ENCODE data around the gene SORL1-AS1.

SORL1-AS1 gene

DNA sequence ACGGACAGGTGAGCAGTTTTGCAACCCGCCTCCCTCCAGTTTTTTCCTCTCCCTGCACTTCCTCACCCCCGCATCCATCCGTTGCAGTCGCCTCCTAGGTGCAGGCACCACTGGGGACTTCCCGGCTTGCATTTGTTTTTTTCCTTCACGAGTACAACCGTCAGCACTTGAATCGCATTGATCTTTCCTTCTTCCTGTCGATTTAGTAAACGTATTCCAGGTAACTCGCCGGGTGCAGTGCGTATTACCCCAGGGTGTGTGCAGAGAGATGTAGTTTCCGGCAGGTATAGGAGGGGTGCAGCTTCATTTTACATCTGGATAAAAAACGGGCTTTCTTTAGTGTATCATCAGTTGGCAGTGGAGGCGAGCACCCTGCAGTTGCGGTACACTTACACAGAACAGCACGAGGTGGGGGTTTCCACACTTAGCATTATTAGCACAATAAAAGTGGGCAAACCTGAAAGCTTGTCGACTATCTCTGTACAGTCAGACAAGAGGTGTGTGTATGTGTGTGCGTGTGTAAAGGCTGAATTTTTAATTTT, at the start of gene SORL1-AS1:
Gene SORL1-AS1 (minus strand): TSS at position 359 of the 542 bp plus-strand sequence.
- no peaks in the 10 kb centered on the region for H3K79me2 ChIP-seq (ENCODE audit: control insufficient read depth, insufficient read depth, low read length, unreplicated experiment)
- no peak within 1 kb of the TSS for H3K27ac ChIP-seq (ENCODE audit: low read depth, low read length)
- H3K36me3 ChIP-seq (ENCODE audit: insufficient read depth, low read length): no peaks in the 10 kb centered on the region
- peak within 1 kb of the TSS; percentile 77 for H3K4me3 ChIP-seq (ENCODE audit: low read depth, low read length)
- H3K4me1 ChIP-seq (ENCODE audit: control insufficient read depth, insufficient read depth, low read length, unreplicated experiment): no peaks in the 10 kb centered on the region
- H2AFZ ChIP-seq (ENCODE audit: low read length, unreplicated experiment): peak within 1 kb of the TSS; percentile 67
- peaks cover 83% of the 10 kb centered on the region for H3K27me3 ChIP-seq (ENCODE audit: insufficient read depth, low read length)

DNA sequence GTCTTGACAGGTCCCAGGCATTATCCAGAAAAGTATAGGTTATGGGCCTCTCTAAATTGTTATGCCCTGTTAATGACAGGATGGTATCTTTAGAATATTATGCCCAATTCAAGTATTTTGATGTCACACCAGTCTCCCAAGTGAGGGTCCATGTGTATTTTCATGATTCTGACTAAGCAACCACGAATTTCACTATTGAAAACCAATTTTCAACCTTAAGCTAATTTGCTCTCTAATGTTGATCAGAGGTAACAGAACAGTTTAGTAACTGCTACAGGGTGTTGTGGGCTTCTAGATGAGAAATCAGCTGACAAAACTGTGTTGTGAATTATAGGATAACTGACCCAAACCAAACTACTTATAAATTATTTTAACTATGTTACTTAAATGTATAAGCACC, 48.0 kb upstream of the SORL1-AS1 start:
- H3K27ac ChIP-seq (ENCODE audit: low read depth, low read length): no peak overlapping the region
- no peaks in the 10 kb centered on the region for H3K79me2 ChIP-seq (ENCODE audit: control insufficient read depth, insufficient read depth, low read length, unreplicated experiment)
- H3K36me3 ChIP-seq (ENCODE audit: insufficient read depth, low read length): no peaks in the 10 kb centered on the region
- H3K4me3 ChIP-seq (ENCODE audit: low read depth, low read length): no peak overlapping the region
- H3K4me1 ChIP-seq (ENCODE audit: control insufficient read depth, insufficient read depth, low read length, unreplicated experiment): no peaks in the 10 kb centered on the region
- no peak overlapping the region for H2AFZ ChIP-seq (ENCODE audit: low read length, unreplicated experiment)
- peaks cover 13% of the 10 kb centered on the region; the same call in 1 of the 2 replicates for H3K27me3 ChIP-seq (ENCODE audit: insufficient read depth, low read length)

DNA sequence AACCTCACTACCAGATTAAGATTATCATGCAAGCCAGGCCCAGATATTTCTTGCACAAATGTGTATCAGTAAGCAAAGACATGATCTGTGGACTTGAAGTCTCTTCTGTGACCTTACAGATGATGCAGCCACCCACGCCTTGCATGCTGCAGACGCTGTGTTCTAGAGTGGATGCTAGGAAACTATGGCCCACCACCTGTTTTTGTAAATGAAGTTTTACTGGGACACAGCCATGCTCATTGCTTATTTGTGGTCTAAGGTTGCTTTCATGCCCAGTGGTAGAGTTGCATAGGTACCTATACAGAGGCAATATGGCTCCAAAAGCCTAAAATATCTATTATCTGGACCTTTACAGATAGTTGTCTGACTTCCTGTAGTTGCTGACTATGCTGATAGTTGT, 47.5 kb upstream of the SORL1-AS1 start:
- Histone ChIP-seq H2AFZ (ENCODE audit: low read length, unreplicated experiment) (no peak overlapping the region), H3K4me1 (ENCODE audit: control insufficient read depth, insufficient read depth, low read length, unreplicated experiment) (no peaks in the 10 kb centered on the region), H3K27me3 (ENCODE audit: insufficient read depth, low read length) (peaks cover 10% of the 10 kb centered on the region; the same call in 1 of the 2 replicates), H3K4me3 (ENCODE audit: low read depth, low read length) (no peak overlapping the region), H3K79me2 (ENCODE audit: control insufficient read depth, insufficient read depth, low read length, unreplicated experiment) (no peaks in the 10 kb centered on the region), H3K36me3 (ENCODE audit: insufficient read depth, low read length) (no peaks in the 10 kb centered on the region), H3K27ac (ENCODE audit: low read depth, low read length) (no peak overlapping the region)

DNA sequence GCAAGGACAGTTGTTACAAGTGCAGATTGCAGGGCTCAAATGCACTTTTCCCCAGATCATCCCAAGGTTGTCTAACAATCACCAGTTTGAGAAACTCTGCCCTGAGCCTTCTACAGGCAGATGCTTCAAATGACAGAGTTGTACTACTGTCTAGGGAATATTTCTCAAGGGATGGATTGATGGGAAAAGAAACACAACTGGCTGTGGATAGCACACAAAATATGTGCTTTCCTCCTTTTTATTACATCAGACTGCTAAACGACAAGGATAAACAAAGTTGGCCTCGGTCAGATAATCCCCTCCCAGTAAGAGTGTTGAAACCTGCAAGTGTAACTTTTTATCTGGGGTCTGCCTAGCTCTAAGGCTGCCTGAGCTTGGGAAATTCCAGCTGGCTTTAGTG, 46.6 kb upstream of the SORL1-AS1 start:
- H3K27me3 ChIP-seq (ENCODE audit: insufficient read depth, low read length): peaks cover 14% of the 10 kb centered on the region; the same call in 1 of the 2 replicates
- no peak overlapping the region for H2AFZ ChIP-seq (ENCODE audit: low read length, unreplicated experiment)
- no peak overlapping the region for H3K27ac ChIP-seq (ENCODE audit: low read depth, low read length)
- H3K4me3 ChIP-seq (ENCODE audit: low read depth, low read length): no peak overlapping the region
- no peaks in the 10 kb centered on the region for H3K4me1 ChIP-seq (ENCODE audit: control insufficient read depth, insufficient read depth, low read length, unreplicated experiment)
- H3K36me3 ChIP-seq (ENCODE audit: insufficient read depth, low read length): no peaks in the 10 kb centered on the region
- no peaks in the 10 kb centered on the region for H3K79me2 ChIP-seq (ENCODE audit: control insufficient read depth, insufficient read depth, low read length, unreplicated experiment)

- Histone ChIP-seq H2AFZ (ENCODE audit: low read length, unreplicated experiment) (no peak overlapping the region), H3K36me3 (ENCODE audit: insufficient read depth, low read length) (no peaks in the 10 kb centered on the region), H3K79me2 (ENCODE audit: control insufficient read depth, insufficient read depth, low read length, unreplicated experiment) (no peaks in the 10 kb centered on the region), H3K4me1 (ENCODE audit: control insufficient read depth, insufficient read depth, low read length, unreplicated experiment) (no peaks in the 10 kb centered on the region), H3K27ac (ENCODE audit: low read depth, low read length) (no peak overlapping the region), H3K4me3 (ENCODE audit: low read depth, low read length) (no peak overlapping the region), H3K27me3 (ENCODE audit: insufficient read depth, low read length) (peaks cover 24% of the 10 kb centered on the region; the same call in 1 of the 2 replicates)
Measured at GRCh38 chr11:121497176-121497998, 44.6 kb upstream of the SORL1-AS1 start.

GRCh38 chr11:121494355-121495099, 41.8 kb upstream of the SORL1-AS1 start:
- Histone ChIP-seq H3K36me3 (ENCODE audit: insufficient read depth, low read length) (no peaks in the 10 kb centered on the region), H3K27ac (ENCODE audit: low read depth, low read length) (no peak overlapping the region), H2AFZ (ENCODE audit: low read length, unreplicated experiment) (no peak overlapping the region), H3K4me3 (ENCODE audit: low read depth, low read length) (no peak overlapping the region), H3K4me1 (ENCODE audit: control insufficient read depth, insufficient read depth, low read length, unreplicated experiment) (no peaks in the 10 kb centered on the region), H3K79me2 (ENCODE audit: control insufficient read depth, insufficient read depth, low read length, unreplicated experiment) (no peaks in the 10 kb centered on the region), H3K27me3 (ENCODE audit: insufficient read depth, low read length) (peaks cover 29% of the 10 kb centered on the region; the same call in 1 of the 2 replicates)

DNA sequence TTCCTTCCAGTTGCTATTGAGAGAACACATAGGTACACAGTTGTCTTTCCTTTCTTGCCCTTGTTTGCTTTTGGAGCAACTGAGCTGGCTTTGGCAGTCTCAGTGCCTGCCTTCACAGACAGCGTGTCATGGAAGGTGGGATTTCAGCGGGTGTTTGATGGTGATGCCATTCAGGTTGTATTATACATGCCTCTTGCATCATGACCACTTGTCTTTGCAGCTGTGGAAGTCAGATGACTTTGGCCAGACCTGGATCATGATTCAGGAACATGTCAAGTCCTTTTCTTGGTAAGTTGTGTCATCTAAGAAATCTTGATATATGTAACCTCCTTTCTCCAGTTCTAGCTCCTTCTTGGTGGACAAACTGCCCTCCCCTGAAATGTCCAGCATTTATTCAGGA, 37.1 kb upstream of the SORL1-AS1 start:
- Histone ChIP-seq H2AFZ (ENCODE audit: low read length, unreplicated experiment) (no peak overlapping the region), H3K79me2 (ENCODE audit: control insufficient read depth, insufficient read depth, low read length, unreplicated experiment) (no peaks in the 10 kb centered on the region), H3K27ac (ENCODE audit: low read depth, low read length) (no peak overlapping the region), H3K36me3 (ENCODE audit: insufficient read depth, low read length) (no peaks in the 10 kb centered on the region), H3K4me3 (ENCODE audit: low read depth, low read length) (no peak overlapping the region), H3K27me3 (ENCODE audit: insufficient read depth, low read length) (peaks cover 28% of the 10 kb centered on the region), H3K4me1 (ENCODE audit: control insufficient read depth, insufficient read depth, low read length, unreplicated experiment) (no peaks in the 10 kb centered on the region)

DNA sequence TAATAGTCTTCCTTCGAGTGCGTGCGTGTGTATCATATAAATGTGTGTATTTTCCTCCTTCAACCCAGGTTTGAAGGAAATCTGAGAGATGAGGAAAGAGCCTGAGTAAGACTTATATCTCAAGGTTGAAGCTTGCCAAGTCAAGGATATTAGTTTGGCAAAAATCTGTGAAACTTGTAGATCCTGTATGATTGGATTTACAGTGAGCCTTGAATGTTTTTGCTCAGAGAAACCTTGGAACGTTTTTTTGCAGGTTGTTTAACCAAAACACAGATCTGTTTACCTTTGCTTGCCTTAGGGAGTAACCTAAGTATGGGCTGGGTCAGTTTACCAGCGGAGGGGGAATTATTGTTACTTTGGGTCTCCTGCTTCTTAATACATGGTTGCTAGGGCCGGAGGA, 35.9 kb upstream of the SORL1-AS1 start:
- H2AFZ ChIP-seq (ENCODE audit: low read length, unreplicated experiment): no peak overlapping the region
- no peaks in the 10 kb centered on the region for H3K36me3 ChIP-seq (ENCODE audit: insufficient read depth, low read length)
- peaks cover 17% of the 10 kb centered on the region for H3K27me3 ChIP-seq (ENCODE audit: insufficient read depth, low read length)

GRCh38 chr11:121488170-121488569, 35.4 kb upstream of the SORL1-AS1 start:
- Histone ChIP-seq H3K27me3 (ENCODE audit: insufficient read depth, low read length) (peaks cover 13% of the 10 kb centered on the region), H3K79me2 (ENCODE audit: control insufficient read depth, insufficient read depth, low read length, unreplicated experiment) (no peaks in the 10 kb centered on the region), H3K27ac (ENCODE audit: low read depth, low read length) (no peak overlapping the region), H3K36me3 (ENCODE audit: insufficient read depth, low read length) (no peaks in the 10 kb centered on the region), H3K4me3 (ENCODE audit: low read depth, low read length) (no peak overlapping the region), H2AFZ (ENCODE audit: low read length, unreplicated experiment) (no peak overlapping the region), H3K4me1 (ENCODE audit: control insufficient read depth, insufficient read depth, low read length, unreplicated experiment) (no peaks in the 10 kb centered on the region)

More for the DNA sequence above, 35.9 kb upstream of the SORL1-AS1 start:
- Histone ChIP-seq H3K4me3 (ENCODE audit: low read depth, low read length) (no peak overlapping the region), H3K27ac (ENCODE audit: low read depth, low read length) (no peak overlapping the region), H3K79me2 (ENCODE audit: control insufficient read depth, insufficient read depth, low read length, unreplicated experiment) (no peaks in the 10 kb centered on the region), H3K4me1 (ENCODE audit: control insufficient read depth, insufficient read depth, low read length, unreplicated experiment) (no peaks in the 10 kb centered on the region)

DNA sequence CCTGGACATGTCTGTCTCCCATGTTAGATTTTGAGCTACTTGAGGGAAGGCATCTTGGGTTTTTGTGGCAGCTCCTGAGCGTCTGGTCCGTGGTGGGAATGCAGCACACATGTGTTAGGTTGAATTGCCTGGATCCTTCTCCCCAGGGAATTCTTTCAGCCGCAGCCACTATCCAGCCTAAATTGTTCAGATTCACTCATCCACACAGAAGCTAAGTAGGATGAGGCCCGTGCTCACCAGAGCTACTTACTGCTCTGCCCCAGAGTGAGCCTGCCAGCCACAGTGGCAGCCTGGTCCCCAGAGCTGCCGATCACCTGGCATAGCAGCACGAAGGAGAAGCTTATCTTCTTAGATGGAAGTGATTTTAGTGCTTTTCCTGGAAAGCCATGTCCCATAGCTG, 34.4 kb upstream of the SORL1-AS1 start:
- Histone ChIP-seq H2AFZ (ENCODE audit: low read length, unreplicated experiment) (no peak overlapping the region), H3K27me3 (ENCODE audit: insufficient read depth, low read length) (peaks cover 13% of the 10 kb centered on the region), H3K4me1 (ENCODE audit: control insufficient read depth, insufficient read depth, low read length, unreplicated experiment) (peaks cover 6% of the 10 kb centered on the region), H3K27ac (ENCODE audit: low read depth, low read length) (no peak overlapping the region), H3K79me2 (ENCODE audit: control insufficient read depth, insufficient read depth, low read length, unreplicated experiment) (no peaks in the 10 kb centered on the region), H3K36me3 (ENCODE audit: insufficient read depth, low read length) (no peaks in the 10 kb centered on the region), H3K4me3 (ENCODE audit: low read depth, low read length) (no peak overlapping the region)

All from ACC112 (cell line).